Mammary epithelial cell (primary cell): ENCODE measurements around the gene HPSE2.

Experiments used
- EZH2 ChIP-seq: IDR thresholded peaks from 2 replicates; pipeline ENCODE4 v1.6.1; 2012; ENCODE audit warnings: low read length, inconsistent platforms, borderline replicate concordance
- TF ChIP-seq, protein P1 (sequence below), 2 donors: IDR thresholded peaks in 1 of 2; conservative IDR thresholded peaks in 1 of 2; 2 replicates each; pipeline ENCODE4 v1.5.1; 2011 to 2012; ENCODE audit warnings: inconsistent platforms in 2 of 2, low read length in 2 of 2, mild to moderate bottlenecking in 2 of 2, control low read depth in 1 of 2, low read depth in 1 of 2; ENCODE audit not compliant: insufficient read depth in 1 of 2; ENCODE audit errors: extremely low read depth in 1 of 2

DNA sequence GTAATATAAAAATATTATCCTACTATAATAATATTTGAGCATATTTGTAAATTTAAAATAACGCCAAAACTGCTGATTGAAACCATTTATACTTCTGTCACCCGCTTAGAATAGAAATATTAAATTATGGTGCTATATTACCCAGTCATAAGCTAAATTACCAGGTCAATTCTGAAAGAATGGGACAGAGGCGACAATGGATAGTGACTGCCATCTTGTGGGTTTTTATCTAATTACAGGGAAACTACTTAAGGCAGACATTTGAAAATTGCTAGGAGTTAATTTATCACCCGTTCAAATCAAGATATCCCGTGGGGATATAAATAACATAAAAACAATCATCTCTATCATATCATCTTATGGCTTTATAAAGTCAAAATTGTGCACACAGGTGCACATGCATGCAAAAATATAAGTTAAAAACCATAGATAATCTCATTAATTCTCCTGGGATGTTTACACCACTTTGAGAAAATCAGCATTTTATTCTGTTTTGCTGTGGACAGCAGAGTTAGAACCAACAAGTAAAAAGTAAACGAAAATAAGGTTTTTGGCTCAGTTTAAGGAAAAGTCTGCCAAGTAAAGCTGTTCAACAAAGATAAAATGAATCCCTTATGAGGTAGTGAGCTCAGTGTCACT lies 41.3 kb upstream of the HPSE2 start:
- TF ChIP-seq, protein P1, sequence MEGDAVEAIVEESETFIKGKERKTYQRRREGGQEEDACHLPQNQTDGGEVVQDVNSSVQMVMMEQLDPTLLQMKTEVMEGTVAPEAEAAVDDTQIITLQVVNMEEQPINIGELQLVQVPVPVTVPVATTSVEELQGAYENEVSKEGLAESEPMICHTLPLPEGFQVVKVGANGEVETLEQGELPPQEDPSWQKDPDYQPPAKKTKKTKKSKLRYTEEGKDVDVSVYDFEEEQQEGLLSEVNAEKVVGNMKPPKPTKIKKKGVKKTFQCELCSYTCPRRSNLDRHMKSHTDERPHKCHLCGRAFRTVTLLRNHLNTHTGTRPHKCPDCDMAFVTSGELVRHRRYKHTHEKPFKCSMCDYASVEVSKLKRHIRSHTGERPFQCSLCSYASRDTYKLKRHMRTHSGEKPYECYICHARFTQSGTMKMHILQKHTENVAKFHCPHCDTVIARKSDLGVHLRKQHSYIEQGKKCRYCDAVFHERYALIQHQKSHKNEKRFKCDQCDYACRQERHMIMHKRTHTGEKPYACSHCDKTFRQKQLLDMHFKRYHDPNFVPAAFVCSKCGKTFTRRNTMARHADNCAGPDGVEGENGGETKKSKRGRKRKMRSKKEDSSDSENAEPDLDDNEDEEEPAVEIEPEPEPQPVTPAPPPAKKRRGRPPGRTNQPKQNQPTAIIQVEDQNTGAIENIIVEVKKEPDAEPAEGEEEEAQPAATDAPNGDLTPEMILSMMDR (conservative IDR thresholded peaks at IDR 0.05 in 1 of 2, IDR thresholded peaks at IDR 0.05 in 1 of 2; ENCODE audit: extremely low read depth in 1 of 2, insufficient read depth in 1 of 2, low read depth in 1 of 2, low read length in 2 of 2) = peak; percentile 42 to 48
- TF ChIP-seq EZH2 = no peak
